COLO668 (cell line): ENCODE results near the gene DXO.
"Not testable (repeated sequence)": the region's sequence is repeated elsewhere in the genome, so short reads cannot be mapped to it uniquely, and the experiment has no call there.

Experiments used
- DNase-seq: peaks from one replicate; lab custom pipeline; 2025; ENCODE audit not compliant: unreplicated experiment; lab: John Stamatoyannopoulos, UW

The DXO gene

GRCh38 chr6:31971993-31972708, at the start of gene DXO:
Gene DXO, minus strand, starts transcription at chr6:31972138. Its CDS starts 463 bp downstream, at chr6:31971675.
- DNase-seq = peak; percentile 96

- not testable (repeated sequence) for DNase-seq
Measured at GRCh38 chr6:32014547-32014946, 42.6 kb upstream of the DXO start, which contains the start of gene C4B. Gene C4B, plus strand, starts transcription at chr6:32014795. Its CDS starts 51 bp downstream, at chr6:32014846.

- not testable (repeated sequence) for DNase-seq
Measured at GRCh38 chr6:32013738-32014137, 41.8 kb upstream of the DXO start.

- DNase-seq = not testable (repeated sequence)
Measured at GRCh38 chr6:32012941-32013617, 41.1 kb upstream of the DXO start.

- DNase-seq = not testable (repeated sequence)
Measured at GRCh38 chr6:32010856-32011530, 39.1 kb upstream of the DXO start.

- DNase-seq = not testable (repeated sequence)
Measured at GRCh38 chr6:32009537-32009936, 37.6 kb upstream of the DXO start.

GRCh38 chr6:32008616-32009015, 36.7 kb upstream of the DXO start:
- not testable (repeated sequence) for DNase-seq

- not testable (repeated sequence) for DNase-seq
Measured at GRCh38 chr6:32008037-32008436, 36.1 kb upstream of the DXO start.

GRCh38 chr6:32007086-32007485, 35.1 kb upstream of the DXO start:
- not testable (repeated sequence) for DNase-seq

- DNase-seq = not testable (repeated sequence)
Measured at GRCh38 chr6:32005991-32006529, 34.1 kb upstream of the DXO start.

GRCh38 chr6:32005538-32005880, 33.6 kb upstream of the DXO start:
- DNase-seq = not testable (repeated sequence)

- DNase-seq = not testable (repeated sequence)
Measured at GRCh38 chr6:32004864-32005537, 33.1 kb upstream of the DXO start.

GRCh38 chr6:32004393-32004792, 32.5 kb upstream of the DXO start:
- not testable (repeated sequence) for DNase-seq

GRCh38 chr6:32003301-32003700, 31.4 kb upstream of the DXO start:
- DNase-seq = not testable (repeated sequence)

GRCh38 chr6:32002546-32003268, 30.8 kb upstream of the DXO start:
- DNase-seq = not testable (repeated sequence)

GRCh38 chr6:31996385-31996784, 24.4 kb upstream of the DXO start:
- not testable (repeated sequence) for DNase-seq

- not testable (repeated sequence) for DNase-seq
Measured at GRCh38 chr6:31994421-31994820, 22.5 kb upstream of the DXO start.

- not testable (repeated sequence) for DNase-seq
Measured at GRCh38 chr6:31989363-31989762, 17.4 kb upstream of the DXO start.

GRCh38 chr6:31981744-31982143, 9.8 kb upstream of the DXO start, which contains the start of gene C4A:
Gene C4A, plus strand, starts transcription at chr6:31982057. Its CDS starts 51 bp downstream, at chr6:31982108.
- not testable (repeated sequence) for DNase-seq

GRCh38 chr6:31980998-31981397, 9.1 kb upstream of the DXO start:
- DNase-seq = not testable (repeated sequence)
